ENCODE data around the gene ZSCAN31.
A peak's percentile ranks its signal among the peaks of the same experiment; 100 is the strongest.
"Not testable (repeated sequence)": the region's sequence is repeated elsewhere in the genome, so short reads cannot be mapped to it uniquely, and the experiment has no call there.

ZSCAN31 gene

DNA sequence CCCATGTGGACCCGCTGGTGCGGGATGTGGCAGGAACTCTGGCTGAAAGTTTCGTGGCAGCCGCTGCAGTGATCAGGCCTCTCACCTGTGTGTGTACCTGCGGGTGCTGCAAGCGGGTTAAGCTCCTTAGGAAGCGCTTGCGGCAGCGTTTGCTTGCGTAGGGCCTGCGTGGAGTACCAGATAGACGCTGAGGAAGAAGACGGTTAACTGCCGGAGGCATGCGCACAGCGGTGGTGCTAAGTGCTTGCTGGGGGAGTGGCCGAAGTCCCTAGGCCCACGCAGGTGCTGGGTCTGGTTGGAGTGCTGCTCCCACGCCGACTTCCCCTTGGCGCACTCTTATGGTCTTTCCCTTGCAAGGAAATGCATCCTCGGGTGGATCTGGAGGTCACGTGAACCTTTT lies 23.0 kb downstream of the ZSCAN31 start:
- DNase-seq: no peak

GRCh38 chr6:28311139-28311823 lies 24.7 kb downstream of the ZSCAN31 start:
- no peak for DNase-seq

DNA sequence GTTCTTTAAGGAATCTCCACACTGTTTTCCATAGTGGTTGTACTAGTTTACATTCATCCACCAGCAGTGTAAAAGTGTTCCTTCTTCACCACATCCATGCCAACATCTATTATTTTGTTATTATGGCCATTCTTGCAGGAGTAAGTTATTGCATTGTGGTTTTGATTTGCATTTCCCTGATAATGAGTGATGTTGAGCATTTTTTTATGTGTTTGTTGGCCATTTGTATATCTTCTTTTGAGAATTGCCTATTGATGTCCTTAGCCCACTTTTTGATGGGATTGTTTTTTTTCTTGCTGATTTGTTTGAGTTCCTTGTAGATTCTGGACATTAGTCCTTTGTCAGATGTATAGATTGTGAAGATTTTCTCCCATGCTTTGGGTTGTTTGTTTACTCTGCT lies 29.6 kb downstream of the ZSCAN31 start:
- DNase-seq: not testable (repeated sequence)

DNA sequence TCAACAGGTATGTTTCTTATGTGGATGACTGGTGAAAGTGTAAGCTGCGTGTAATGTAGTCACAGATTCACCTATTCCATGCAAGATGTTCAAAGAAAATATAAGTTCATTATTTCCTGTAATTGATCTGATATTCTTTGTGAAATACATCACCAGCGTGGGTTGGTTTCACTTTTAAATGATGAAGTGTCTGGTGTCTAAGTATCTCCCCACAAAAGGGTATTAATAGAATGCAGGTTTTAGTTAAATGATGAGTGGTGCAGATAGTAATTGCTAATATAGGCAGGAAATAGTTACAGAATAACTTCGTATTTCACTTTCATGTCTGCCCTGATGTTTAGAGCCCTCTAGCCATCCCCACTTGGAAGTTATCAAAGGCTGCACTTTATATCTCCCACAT lies 32.4 kb downstream of the ZSCAN31 start:
- no peak for DNase-seq

GRCh38 chr6:28296520-28297060 lies 39.4 kb downstream of the ZSCAN31 start:
- DNase-seq: no peak

- no peak for DNase-seq
Observed at GRCh38 chr6:28295326-28295725, 40.6 kb downstream of the ZSCAN31 start.

DNA sequence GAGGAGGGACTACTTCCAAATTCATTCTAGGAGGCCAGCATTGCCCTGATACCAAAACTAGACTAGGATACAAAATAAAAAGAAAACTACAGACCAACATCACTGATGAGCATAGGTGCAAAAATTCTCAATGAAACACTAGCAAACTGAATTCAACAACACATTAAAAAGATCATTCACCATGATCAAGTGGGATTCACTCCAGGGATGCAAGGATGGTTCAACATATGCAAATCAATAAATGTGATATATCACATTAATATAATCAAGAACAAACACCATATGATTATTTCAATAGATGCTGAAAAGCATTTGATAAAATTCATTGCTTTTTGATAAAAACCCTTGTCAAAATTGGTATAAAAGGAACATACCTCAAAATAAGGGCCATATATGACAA lies 44.4 kb downstream of the ZSCAN31 start:
- no peak for DNase-seq

- no peak for DNase-seq
Observed at GRCh38 chr6:28282926-28283325, 53.0 kb downstream of the ZSCAN31 start.

GRCh38 chr6:28281288-28282064 lies 54.5 kb downstream of the ZSCAN31 start, which contains the start of gene PGBD1:
PGBD1 (plus strand) TSS chr6:28281572; CDS start chr6:28283814, 2,242 bp downstream.
- peak; percentile 27 for DNase-seq

DNA sequence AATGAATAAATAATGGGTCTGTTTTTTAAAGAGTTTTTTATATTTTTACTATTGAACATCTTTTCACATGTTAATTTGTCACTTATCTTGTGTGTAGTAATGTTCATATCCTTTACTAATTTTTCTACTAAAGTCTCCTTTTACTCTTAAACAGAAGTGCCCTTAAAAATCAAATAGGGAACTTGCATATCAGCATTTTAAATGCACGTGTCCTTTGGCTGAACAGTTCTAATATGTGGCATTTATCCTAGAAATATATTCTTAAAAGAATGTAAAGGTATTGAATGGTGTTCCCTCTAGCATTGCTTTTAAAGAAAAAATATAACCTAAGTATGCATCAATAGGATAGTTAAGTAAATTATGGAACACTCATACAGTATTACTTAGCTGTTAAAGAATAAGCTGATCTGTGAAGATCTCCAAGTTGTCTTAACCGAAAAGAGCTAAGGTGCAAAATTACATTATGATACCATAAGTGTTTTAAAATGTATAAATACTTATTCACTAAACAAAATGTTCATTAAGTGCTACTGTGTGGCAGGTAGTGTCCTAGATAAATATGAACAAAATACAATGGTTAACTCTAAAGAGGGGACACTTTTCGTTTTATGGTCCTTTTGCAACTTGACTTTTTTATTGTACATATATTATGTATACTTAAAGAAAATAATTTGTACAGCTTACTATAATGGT lies 55.2 kb downstream of the ZSCAN31 start:
- no peak for DNase-seq

DNA sequence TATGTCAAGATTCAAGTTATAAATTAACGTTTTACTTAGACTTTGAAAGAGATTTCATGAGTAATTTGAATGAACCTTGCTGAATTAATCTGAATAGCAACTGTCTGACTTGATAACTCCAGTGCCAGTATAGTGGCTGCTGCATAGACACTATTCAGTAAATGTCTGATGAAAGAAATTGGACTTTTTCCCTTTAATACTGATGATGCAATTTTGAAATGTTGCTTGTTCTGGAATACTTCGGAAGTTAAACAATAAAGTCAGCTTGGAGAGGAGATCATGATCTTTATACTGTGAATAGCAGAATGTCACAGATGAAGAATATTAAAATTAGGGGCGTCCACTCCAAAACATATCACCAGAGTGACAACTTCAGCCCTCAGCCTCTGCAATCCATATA lies 58.2 kb downstream of the ZSCAN31 start:
- no peak for DNase-seq

DNA sequence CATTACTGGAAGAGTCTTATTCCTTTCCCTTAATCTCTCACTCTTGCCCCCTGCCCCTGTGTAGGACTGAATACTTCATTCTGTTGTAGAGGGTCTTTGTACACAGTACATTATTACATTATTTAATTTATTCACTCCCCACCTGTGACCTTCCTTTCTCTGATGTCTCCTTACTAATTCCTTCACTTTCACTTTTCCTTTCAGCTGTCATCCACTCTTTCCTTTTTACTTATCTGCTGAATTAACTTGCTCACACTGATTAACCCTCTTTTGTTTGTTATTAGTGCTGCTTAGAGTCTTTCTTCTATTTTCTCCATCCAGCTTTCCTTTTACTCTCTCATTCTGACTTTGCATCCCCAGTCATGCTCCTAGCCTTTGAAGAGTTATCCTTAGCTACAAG lies 61.1 kb downstream of the ZSCAN31 start:
- no peak for DNase-seq
